ENCODE results near the gene TPGS1.

Gene TPGS1, protein sequence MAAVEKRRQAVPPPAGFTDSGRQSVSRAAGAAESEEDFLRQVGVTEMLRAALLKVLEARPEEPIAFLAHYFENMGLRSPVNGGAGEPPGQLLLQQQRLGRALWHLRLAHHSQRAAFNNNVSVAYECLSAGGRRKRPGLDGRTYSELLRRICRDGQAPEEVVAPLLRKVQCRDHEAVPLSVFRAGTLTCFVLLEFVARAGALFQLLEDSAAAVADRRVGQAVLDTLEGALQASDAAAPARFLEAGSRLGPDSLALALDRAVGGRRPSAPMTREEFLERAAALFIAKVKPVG

GRCh38 chr19:507286-508203 is at the start of gene TPGS1:
Gene TPGS1, plus strand, starts transcription at chr19:507497. Its CDS starts 10 bp downstream, at chr19:507507.
- peak within 1 kb of the TSS; percentile 69 to 81 for H3K9ac ChIP-seq (ENCODE audit: low read depth in 1 of 2, low read length in 2 of 2)
- H3K9me3 ChIP-seq (ENCODE audit: control insufficient read depth in 2 of 2, low read length in 2 of 2): no peaks in the 10 kb centered on the region
- peaks cover 0 to 5% of the 10 kb centered on the region in 2 donors for H3K36me3 ChIP-seq (ENCODE audit: control insufficient read depth in 2 of 2, insufficient read depth in 2 of 2, low read length in 2 of 2)
- H3K4me3 ChIP-seq (ENCODE audit: low read length in 2 of 2): peak within 1 kb of the TSS; percentile 86 to 88
- H3K27me3 ChIP-seq (ENCODE audit: control insufficient read depth in 2 of 2, insufficient read depth in 2 of 2, low read length in 2 of 2): no peaks in the 10 kb centered on the region
- H3K27ac ChIP-seq (ENCODE audit: low read depth in 2 of 2, low read length in 2 of 2): peak within 1 kb of the TSS; percentile 93 to 95
- H3K4me1 ChIP-seq (ENCODE audit: control insufficient read depth in 2 of 2, insufficient read depth in 2 of 2, low read length in 2 of 2): peaks cover 30 to 34% of the 10 kb centered on the region in 2 donors

DNA sequence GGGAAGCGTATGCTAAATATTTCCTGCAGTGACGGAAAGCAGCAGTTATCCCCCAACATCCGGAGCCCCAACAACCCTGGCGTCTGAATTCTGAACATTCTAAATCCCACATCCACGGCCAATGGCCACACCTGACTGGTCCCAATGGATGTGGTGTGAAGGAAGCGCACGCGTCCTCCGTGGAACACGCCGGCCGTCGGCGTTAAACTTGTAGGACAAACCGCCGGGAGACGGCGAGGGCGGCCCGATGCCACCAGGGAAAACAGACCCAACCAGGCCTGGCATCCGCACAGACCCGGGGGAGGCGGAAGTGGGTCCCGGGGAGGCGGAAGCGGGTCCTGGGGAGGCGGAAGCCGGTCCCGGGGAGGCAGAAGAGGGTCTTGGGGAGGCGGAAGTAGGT is 49.7 kb upstream of the TPGS1 start:
- no peak overlapping the region for H3K27ac ChIP-seq (ENCODE audit: low read depth in 2 of 2, low read length in 2 of 2)
- no peak overlapping the region for H3K4me3 ChIP-seq (ENCODE audit: low read length in 2 of 2)
- no peaks in the 10 kb centered on the region for H3K9me3 ChIP-seq (ENCODE audit: control insufficient read depth in 2 of 2, low read length in 2 of 2)

GRCh38 chr19:458091-459042 is 48.9 kb upstream of the TPGS1 start:
- Histone ChIP-seq H3K27me3 (ENCODE audit: control insufficient read depth in 2 of 2, insufficient read depth in 2 of 2, low read length in 2 of 2) (peaks cover 0 to 5% of the 10 kb centered on the region in 2 donors), H3K9me3 (ENCODE audit: control insufficient read depth in 2 of 2, low read length in 2 of 2) (no peaks in the 10 kb centered on the region), H3K27ac (ENCODE audit: low read depth in 2 of 2, low read length in 2 of 2) (no peak overlapping the region), H3K4me1 (ENCODE audit: control insufficient read depth in 2 of 2, insufficient read depth in 2 of 2, low read length in 2 of 2) (no peaks in the 10 kb centered on the region), H3K36me3 (ENCODE audit: control insufficient read depth in 2 of 2, insufficient read depth in 2 of 2, low read length in 2 of 2) (no peaks in the 10 kb centered on the region), H3K4me3 (ENCODE audit: low read length in 2 of 2) (no peak overlapping the region), H3K9ac (ENCODE audit: low read depth in 1 of 2, low read length in 2 of 2) (no peak overlapping the region)

More for the DNA sequence above, 49.7 kb upstream of the TPGS1 start:
- Histone ChIP-seq H3K36me3 (ENCODE audit: control insufficient read depth in 2 of 2, insufficient read depth in 2 of 2, low read length in 2 of 2) (no peaks in the 10 kb centered on the region), H3K4me1 (ENCODE audit: control insufficient read depth in 2 of 2, insufficient read depth in 2 of 2, low read length in 2 of 2) (no peaks in the 10 kb centered on the region), H3K27me3 (ENCODE audit: control insufficient read depth in 2 of 2, insufficient read depth in 2 of 2, low read length in 2 of 2) (peaks cover 0 to 5% of the 10 kb centered on the region in 2 donors), H3K9ac (ENCODE audit: low read depth in 1 of 2, low read length in 2 of 2) (no peak overlapping the region)

DNA sequence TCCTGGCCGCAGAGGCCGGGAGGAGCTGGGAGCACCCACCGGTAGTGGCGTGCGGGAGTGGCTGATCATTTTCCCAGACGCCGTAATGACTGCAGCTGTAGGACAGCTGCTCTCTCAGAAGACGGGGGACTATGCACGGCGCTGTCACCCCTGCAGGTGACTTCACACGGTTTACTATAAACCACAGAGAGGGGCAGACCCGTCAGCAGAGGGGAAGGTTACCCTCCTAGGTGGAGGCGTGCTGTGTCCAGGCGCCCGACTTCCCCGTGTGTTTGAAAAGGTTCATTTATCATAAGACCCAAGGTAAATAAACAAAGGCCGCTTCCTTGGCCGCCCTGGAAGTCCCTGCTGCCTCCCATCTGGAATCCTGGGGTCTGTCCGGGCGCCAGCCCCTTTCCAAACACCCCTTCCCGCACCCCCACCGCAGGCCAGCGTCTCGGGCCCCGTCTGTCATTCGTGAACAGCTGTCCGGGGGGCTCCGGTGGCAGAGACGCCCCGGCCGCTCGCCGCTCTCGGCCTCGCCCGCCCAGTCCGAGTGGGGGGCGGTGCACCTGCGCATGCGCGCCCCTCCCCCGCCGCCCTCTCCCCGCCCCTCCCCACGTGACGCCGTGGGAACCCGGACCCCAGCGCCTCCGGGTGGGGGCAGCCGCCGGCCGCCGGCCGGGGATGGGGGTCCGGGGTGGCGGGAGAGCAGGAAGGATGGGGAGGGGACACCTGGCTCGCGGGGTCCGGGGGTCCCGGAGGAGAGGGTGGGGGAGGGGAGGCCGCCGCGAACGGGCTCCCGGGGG is 47.4 kb upstream of the TPGS1 start:
- H3K9me3 ChIP-seq (ENCODE audit: control insufficient read depth in 2 of 2, low read length in 2 of 2): no peaks in the 10 kb centered on the region
- H3K27ac ChIP-seq (ENCODE audit: low read depth in 2 of 2, low read length in 2 of 2): peak overlapping the region; percentile 44 to 52
- H3K4me3 ChIP-seq (ENCODE audit: low read length in 2 of 2): peak overlapping the region; percentile 56 to 64
- no peaks in the 10 kb centered on the region for H3K36me3 ChIP-seq (ENCODE audit: control insufficient read depth in 2 of 2, insufficient read depth in 2 of 2, low read length in 2 of 2)
- H3K9ac ChIP-seq (ENCODE audit: low read depth in 1 of 2, low read length in 2 of 2): peak overlapping the region; percentile 34 to 64
- no peaks in the 10 kb centered on the region for H3K4me1 ChIP-seq (ENCODE audit: control insufficient read depth in 2 of 2, insufficient read depth in 2 of 2, low read length in 2 of 2)
- peaks cover 0 to 5% of the 10 kb centered on the region in 2 donors for H3K27me3 ChIP-seq (ENCODE audit: control insufficient read depth in 2 of 2, insufficient read depth in 2 of 2, low read length in 2 of 2)

DNA sequence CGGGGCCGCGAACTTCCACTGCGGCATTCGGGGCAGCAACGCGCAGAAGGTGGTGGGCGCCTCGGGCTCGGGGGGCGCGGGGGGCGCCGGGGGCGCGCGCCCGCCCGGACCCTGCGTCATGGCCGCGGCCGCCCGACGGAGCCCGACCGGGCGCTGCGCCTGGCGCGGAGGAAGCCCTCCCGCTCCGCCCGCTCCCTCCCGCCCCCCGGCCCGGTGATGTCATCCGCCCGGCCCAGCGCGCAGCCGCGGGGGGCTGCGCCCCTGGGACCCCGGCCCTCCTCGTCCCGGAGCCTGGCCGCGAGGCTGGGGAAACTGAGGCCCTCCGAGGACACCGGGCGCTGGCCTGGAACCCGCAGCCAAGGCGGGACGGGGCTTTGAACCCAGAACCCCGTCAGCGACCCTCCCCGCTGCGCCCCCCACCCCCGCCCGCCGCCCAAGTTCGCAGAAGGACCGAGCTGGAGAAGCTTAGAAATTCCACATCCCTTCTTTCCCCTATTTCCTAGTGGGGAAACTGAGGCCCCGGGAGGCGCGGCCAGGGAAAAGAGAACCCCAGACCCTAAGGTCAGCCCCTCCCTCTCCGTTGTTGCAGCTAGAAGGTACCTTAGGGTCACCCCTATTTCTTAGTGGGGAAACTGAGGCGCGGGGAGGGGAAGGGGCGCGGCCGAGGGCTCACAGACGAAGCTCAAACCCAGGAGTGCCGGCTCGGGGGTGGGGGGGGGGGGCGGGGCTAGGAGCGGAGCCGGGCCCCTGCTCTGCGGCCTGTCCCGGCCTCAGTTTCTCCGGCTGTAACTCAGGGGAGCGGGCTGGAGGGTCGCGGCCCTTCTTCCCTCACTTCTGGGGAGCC is 46.2 kb upstream of the TPGS1 start, which contains the start of gene SHC2:
TSS of gene SHC2 (minus strand) at position 157 of the 844 bp plus-strand sequence. CDS start at position 120, 37 bp downstream.
- Histone ChIP-seq H3K27me3 (ENCODE audit: control insufficient read depth in 2 of 2, insufficient read depth in 2 of 2, low read length in 2 of 2) (peaks cover 0 to 5% of the 10 kb centered on the region in 2 donors), H3K36me3 (ENCODE audit: control insufficient read depth in 2 of 2, insufficient read depth in 2 of 2, low read length in 2 of 2) (no peaks in the 10 kb centered on the region), H3K4me3 (ENCODE audit: low read length in 2 of 2) (peak within 1 kb of the TSS; percentile 56 to 64), H3K27ac (ENCODE audit: low read depth in 2 of 2, low read length in 2 of 2) (peak within 1 kb of the TSS; percentile 44 to 52), H3K9me3 (ENCODE audit: control insufficient read depth in 2 of 2, low read length in 2 of 2) (no peaks in the 10 kb centered on the region), H3K4me1 (ENCODE audit: control insufficient read depth in 2 of 2, insufficient read depth in 2 of 2, low read length in 2 of 2) (no peaks in the 10 kb centered on the region), H3K9ac (ENCODE audit: low read depth in 1 of 2, low read length in 2 of 2) (peak within 1 kb of the TSS; percentile 34 to 64)

- H3K9ac ChIP-seq (ENCODE audit: low read depth in 1 of 2, low read length in 2 of 2): peak overlapping the region in 1 of 2 donors; percentile 17
- H3K9me3 ChIP-seq (ENCODE audit: control insufficient read depth in 2 of 2, low read length in 2 of 2): no peaks in the 10 kb centered on the region
- H3K4me3 ChIP-seq (ENCODE audit: low read length in 2 of 2): peak overlapping the region in 1 of 2 donors; percentile 30
- peaks cover 0 to 5% of the 10 kb centered on the region in 2 donors for H3K27me3 ChIP-seq (ENCODE audit: control insufficient read depth in 2 of 2, insufficient read depth in 2 of 2, low read length in 2 of 2)
- no peaks in the 10 kb centered on the region for H3K4me1 ChIP-seq (ENCODE audit: control insufficient read depth in 2 of 2, insufficient read depth in 2 of 2, low read length in 2 of 2)
- no peaks in the 10 kb centered on the region for H3K36me3 ChIP-seq (ENCODE audit: control insufficient read depth in 2 of 2, insufficient read depth in 2 of 2, low read length in 2 of 2)
- H3K27ac ChIP-seq (ENCODE audit: low read depth in 2 of 2, low read length in 2 of 2): no peak overlapping the region
Measured at GRCh38 chr19:461721-462551, 45.4 kb upstream of the TPGS1 start.

DNA sequence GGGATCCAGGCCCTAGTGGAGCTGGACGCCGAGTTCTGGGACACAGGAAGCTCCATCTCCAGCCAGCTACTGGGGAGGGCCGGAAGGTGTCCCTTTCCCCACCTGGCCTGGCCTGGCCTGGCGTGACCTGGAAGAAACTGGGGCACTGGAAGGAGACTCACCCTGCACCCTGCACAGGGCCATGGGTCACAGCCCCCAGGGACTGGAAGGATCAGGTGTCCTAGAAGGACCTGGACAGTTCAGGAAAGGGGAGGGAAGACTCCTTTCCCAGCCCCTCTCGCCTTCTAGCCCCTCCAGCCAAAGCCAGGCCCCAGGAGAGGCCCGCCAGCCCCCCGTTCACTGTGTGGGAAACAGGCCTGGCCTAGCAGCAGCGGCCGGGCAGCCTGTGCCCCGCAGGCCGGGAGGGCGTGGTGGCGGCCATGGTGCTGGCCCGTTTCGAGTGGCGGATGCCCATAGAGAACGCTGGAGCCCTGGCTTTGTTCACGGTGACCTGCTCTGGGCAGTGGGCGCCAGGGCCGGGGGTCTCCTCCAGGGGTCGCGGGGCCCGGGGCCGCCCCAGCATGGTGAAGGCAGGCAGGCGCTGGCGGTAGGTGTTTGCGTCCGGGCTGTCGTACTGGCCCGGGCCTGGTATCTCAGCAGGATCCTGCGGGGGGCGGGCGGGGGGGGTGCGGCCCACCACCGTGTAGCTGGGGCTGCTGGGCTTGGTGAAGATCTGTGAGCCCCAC is 43.7 kb upstream of the TPGS1 start:
- H3K27ac ChIP-seq (ENCODE audit: low read depth in 2 of 2, low read length in 2 of 2): no peak overlapping the region
- no peak overlapping the region for H3K9ac ChIP-seq (ENCODE audit: low read depth in 1 of 2, low read length in 2 of 2)
- H3K36me3 ChIP-seq (ENCODE audit: control insufficient read depth in 2 of 2, insufficient read depth in 2 of 2, low read length in 2 of 2): no peaks in the 10 kb centered on the region
- H3K4me1 ChIP-seq (ENCODE audit: control insufficient read depth in 2 of 2, insufficient read depth in 2 of 2, low read length in 2 of 2): no peaks in the 10 kb centered on the region
- peaks cover 0 to 5% of the 10 kb centered on the region in 2 donors for H3K27me3 ChIP-seq (ENCODE audit: control insufficient read depth in 2 of 2, insufficient read depth in 2 of 2, low read length in 2 of 2)
- H3K9me3 ChIP-seq (ENCODE audit: control insufficient read depth in 2 of 2, low read length in 2 of 2): no peaks in the 10 kb centered on the region
- H3K4me3 ChIP-seq (ENCODE audit: low read length in 2 of 2): no peak overlapping the region

- H3K4me3 ChIP-seq (ENCODE audit: low read length in 2 of 2): no peak overlapping the region
- peaks cover 0 to 5% of the 10 kb centered on the region in 2 donors for H3K27me3 ChIP-seq (ENCODE audit: control insufficient read depth in 2 of 2, insufficient read depth in 2 of 2, low read length in 2 of 2)
- H3K9me3 ChIP-seq (ENCODE audit: control insufficient read depth in 2 of 2, low read length in 2 of 2): no peaks in the 10 kb centered on the region
- no peaks in the 10 kb centered on the region for H3K4me1 ChIP-seq (ENCODE audit: control insufficient read depth in 2 of 2, insufficient read depth in 2 of 2, low read length in 2 of 2)
- no peaks in the 10 kb centered on the region for H3K36me3 ChIP-seq (ENCODE audit: control insufficient read depth in 2 of 2, insufficient read depth in 2 of 2, low read length in 2 of 2)
- no peak overlapping the region for H3K27ac ChIP-seq (ENCODE audit: low read depth in 2 of 2, low read length in 2 of 2)
- no peak overlapping the region for H3K9ac ChIP-seq (ENCODE audit: low read depth in 1 of 2, low read length in 2 of 2)
Measured at GRCh38 chr19:464208-464545, 43.1 kb upstream of the TPGS1 start.
